ENCODE measurements around the gene SNCG.
"Not testable (repeated sequence)": the region's sequence is repeated elsewhere in the genome, so short reads cannot be mapped to it uniquely, and the experiment has no call there.

SNCG gene

DNA sequence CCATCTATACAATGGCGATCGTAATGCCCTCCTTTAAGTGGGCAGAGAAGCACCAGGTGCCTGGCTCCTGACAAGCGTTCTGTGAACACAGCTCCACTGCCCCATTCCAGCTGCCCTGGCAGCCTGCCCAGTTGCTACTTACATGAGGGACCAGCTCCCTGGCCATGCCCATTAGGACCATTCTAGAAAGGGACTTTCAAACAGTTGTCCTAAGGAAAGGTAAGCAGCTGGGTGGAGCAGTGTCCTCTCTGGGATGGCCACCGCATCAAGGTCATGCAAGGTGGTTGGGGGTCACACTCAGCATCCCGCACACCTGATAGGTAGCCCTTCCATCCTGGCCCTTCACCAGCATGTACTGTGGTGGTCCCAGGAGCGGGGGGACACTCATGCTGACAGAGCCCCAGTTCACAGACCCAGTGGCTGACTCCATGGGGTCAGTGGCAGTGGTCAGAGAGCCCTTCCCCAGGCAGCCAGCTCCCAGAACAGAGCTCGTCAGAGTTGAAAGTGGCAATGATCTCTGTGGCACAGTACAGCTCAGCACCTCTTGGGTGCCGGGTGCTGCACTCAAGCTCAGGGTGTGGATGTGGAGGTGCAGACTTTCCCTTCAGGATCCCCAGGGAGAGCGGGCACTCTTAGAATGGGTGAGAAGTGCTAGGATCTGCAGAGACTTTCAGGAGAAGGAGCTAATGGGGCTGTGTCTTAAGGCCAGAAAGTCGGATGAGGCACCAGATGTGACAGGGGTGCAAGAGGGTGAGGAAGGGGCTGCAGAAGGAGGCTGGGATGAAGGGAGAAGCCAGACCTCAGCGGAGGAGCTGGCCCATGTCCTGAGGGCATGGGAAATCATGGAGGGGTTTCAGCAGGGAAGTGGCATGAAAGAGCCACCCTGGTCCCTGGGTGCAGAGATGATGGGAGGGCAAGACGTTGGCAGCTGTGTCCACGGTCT lies 11.9 kb upstream of the SNCG start:
- Histone ChIP-seq H3K9me3 (ENCODE audit: low read length) (no peaks in the 10 kb centered on the region), H3K4me3 (ENCODE audit: low read depth in 1 of 2, low read length in 2 of 2) (peak overlapping the region in 1 of 2 donors; percentile 0), H3K4me1 (ENCODE audit: insufficient read depth, low read length) (peaks cover 9% of the 10 kb centered on the region), H3K36me3 (ENCODE audit: insufficient read depth, low read length) (no peaks in the 10 kb centered on the region), H3K9ac (ENCODE audit: low read length) (no peak overlapping the region), H3K27me3 (ENCODE audit: control insufficient read depth in 1 of 2, insufficient read depth in 2 of 2, low read length in 2 of 2) (peaks cover 0 to 19% of the 10 kb centered on the region in 2 donors), H3K27ac (ENCODE audit: low read depth, low read length) (no peak overlapping the region)

GRCh38 chr10:86947806-86948205 lies 10.6 kb upstream of the SNCG start:
- peaks cover 0 to 13% of the 10 kb centered on the region in 2 donors for H3K27me3 ChIP-seq (ENCODE audit: control insufficient read depth in 1 of 2, insufficient read depth in 2 of 2, low read length in 2 of 2)
- not testable (repeated sequence) for H3K9me3 ChIP-seq (ENCODE audit: low read length); H3K27ac ChIP-seq (ENCODE audit: low read depth, low read length); H3K4me1 ChIP-seq (ENCODE audit: insufficient read depth, low read length); H3K9ac ChIP-seq (ENCODE audit: low read length); H3K36me3 ChIP-seq (ENCODE audit: insufficient read depth, low read length); H3K4me3 ChIP-seq (ENCODE audit: low read depth in 1 of 2, low read length in 2 of 2)

GRCh38 chr10:86950349-86950748 lies 8.1 kb upstream of the SNCG start:
- Histone ChIP-seq H3K27me3 (ENCODE audit: control insufficient read depth in 1 of 2, insufficient read depth in 2 of 2, low read length in 2 of 2) (peaks cover 0 to 13% of the 10 kb centered on the region in 2 donors), H3K27ac (ENCODE audit: low read depth, low read length) (no peak overlapping the region), H3K36me3 (ENCODE audit: insufficient read depth, low read length) (no peaks in the 10 kb centered on the region), H3K9me3 (ENCODE audit: low read length) (no peaks in the 10 kb centered on the region), H3K9ac (ENCODE audit: low read length) (no peak overlapping the region), H3K4me3 (ENCODE audit: low read depth in 1 of 2, low read length in 2 of 2) (no peak overlapping the region), H3K4me1 (ENCODE audit: insufficient read depth, low read length) (peaks cover 20% of the 10 kb centered on the region)

GRCh38 chr10:86951184-86951761 lies 7.1 kb upstream of the SNCG start:
- no peaks in the 10 kb centered on the region for H3K9me3 ChIP-seq (ENCODE audit: low read length)
- H3K27ac ChIP-seq (ENCODE audit: low read depth, low read length) = no peak overlapping the region
- H3K4me1 ChIP-seq (ENCODE audit: insufficient read depth, low read length) = peaks cover 11% of the 10 kb centered on the region
- H3K36me3 ChIP-seq (ENCODE audit: insufficient read depth, low read length) = no peaks in the 10 kb centered on the region
- peaks cover 0 to 7% of the 10 kb centered on the region in 2 donors for H3K27me3 ChIP-seq (ENCODE audit: control insufficient read depth in 1 of 2, insufficient read depth in 2 of 2, low read length in 2 of 2)
- H3K4me3 ChIP-seq (ENCODE audit: low read depth in 1 of 2, low read length in 2 of 2) = no peak overlapping the region
- no peak overlapping the region for H3K9ac ChIP-seq (ENCODE audit: low read length)

GRCh38 chr10:86952106-86952505 lies 6.3 kb upstream of the SNCG start:
- Histone ChIP-seq H3K27ac (ENCODE audit: low read depth, low read length) (no peak overlapping the region), H3K27me3 (ENCODE audit: control insufficient read depth in 1 of 2, insufficient read depth in 2 of 2, low read length in 2 of 2) (no peaks in the 10 kb centered on the region), H3K4me3 (ENCODE audit: low read depth in 1 of 2, low read length in 2 of 2) (no peak overlapping the region), H3K9me3 (ENCODE audit: low read length) (no peaks in the 10 kb centered on the region), H3K36me3 (ENCODE audit: insufficient read depth, low read length) (no peaks in the 10 kb centered on the region), H3K9ac (ENCODE audit: low read length) (no peak overlapping the region), H3K4me1 (ENCODE audit: insufficient read depth, low read length) (peaks cover 11% of the 10 kb centered on the region)

DNA sequence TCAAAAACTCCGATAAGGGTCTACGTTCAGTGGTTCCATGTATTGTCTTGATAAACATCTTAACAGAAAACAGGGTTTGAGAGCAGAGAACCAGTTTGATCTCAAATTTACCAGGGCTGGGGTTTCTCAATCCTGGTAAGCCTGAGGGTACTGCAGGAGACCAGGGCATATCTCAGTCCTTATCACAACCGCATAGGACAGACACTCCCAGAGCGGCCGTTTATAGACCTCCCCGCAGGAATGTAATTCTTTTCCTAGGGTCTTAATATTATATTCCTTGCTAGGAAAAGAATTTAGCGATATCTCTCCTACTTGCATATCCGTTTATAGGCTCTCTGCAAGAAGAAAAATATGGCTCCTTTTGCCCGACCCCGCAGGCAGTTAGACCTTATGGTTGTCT lies 5.7 kb upstream of the SNCG start:
- H3K9me3 ChIP-seq (ENCODE audit: low read length); H3K9ac ChIP-seq (ENCODE audit: low read length); H3K27me3 ChIP-seq (ENCODE audit: control insufficient read depth in 1 of 2, insufficient read depth in 2 of 2, low read length in 2 of 2); H3K4me3 ChIP-seq (ENCODE audit: low read depth in 1 of 2, low read length in 2 of 2); H3K27ac ChIP-seq (ENCODE audit: low read depth, low read length); H3K36me3 ChIP-seq (ENCODE audit: insufficient read depth, low read length): not testable (repeated sequence)
- H3K4me1 ChIP-seq (ENCODE audit: insufficient read depth, low read length) = peaks cover 11% of the 10 kb centered on the region

DNA sequence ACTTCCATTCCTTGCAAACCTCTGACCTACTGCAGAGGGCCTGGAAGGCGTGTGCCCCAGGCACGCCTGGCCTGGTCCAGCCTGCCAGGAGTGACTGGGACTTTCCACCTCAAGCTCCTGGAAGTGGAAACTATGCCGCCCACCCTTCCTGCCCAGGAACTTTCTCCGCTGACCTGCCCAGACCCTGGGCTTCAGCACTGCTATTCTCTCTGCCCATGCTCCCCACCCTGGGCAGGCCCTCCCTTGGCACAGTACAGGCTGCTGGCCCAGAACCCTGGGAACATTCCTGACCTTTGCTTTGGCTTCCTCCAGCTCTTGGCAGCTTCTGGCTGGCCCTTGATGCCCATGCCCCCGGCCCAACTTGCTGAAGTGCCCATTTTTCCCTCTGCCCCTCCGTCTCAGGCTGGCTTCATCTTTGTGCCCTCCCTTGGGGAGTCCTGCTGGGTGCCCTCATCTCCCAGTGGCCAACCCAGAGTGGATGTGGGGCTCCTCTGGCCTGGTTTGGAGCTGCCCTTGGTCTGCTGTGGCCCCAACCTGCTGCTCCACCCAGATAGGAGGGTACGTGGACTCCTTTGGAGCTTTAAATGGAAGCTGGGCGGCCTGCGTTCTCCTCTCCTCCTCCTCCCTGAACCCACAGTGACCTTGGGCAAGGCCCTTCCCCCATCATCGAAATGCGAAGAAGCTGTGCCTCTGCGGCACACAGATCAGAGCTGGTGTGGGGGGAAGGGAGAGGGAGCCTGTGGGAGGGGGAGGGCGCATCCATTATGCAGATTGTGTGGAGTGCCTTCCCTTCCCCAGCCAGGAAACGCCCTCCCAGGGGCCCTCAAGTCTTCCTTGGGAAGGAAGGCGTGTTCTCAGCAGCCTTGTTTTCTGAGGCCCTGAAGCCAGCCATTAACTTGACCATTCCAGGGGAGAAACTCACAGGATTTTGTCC lies 4.4 kb upstream of the SNCG start:
- Histone ChIP-seq H3K27me3 (ENCODE audit: control insufficient read depth in 1 of 2, insufficient read depth in 2 of 2, low read length in 2 of 2) (peaks cover 0 to 3% of the 10 kb centered on the region in 2 donors), H3K4me1 (ENCODE audit: insufficient read depth, low read length) (peaks cover 11% of the 10 kb centered on the region), H3K9ac (ENCODE audit: low read length) (no peak overlapping the region), H3K4me3 (ENCODE audit: low read depth in 1 of 2, low read length in 2 of 2) (no peak overlapping the region), H3K36me3 (ENCODE audit: insufficient read depth, low read length) (no peaks in the 10 kb centered on the region), H3K27ac (ENCODE audit: low read depth, low read length) (no peak overlapping the region), H3K9me3 (ENCODE audit: low read length) (no peaks in the 10 kb centered on the region)

GRCh38 chr10:86954681-86955500 lies 3.5 kb upstream of the SNCG start:
- H3K36me3 ChIP-seq (ENCODE audit: insufficient read depth, low read length) = no peaks in the 10 kb centered on the region
- peak overlapping the region in 1 of 2 donors; percentile 14 for H3K4me3 ChIP-seq (ENCODE audit: low read depth in 1 of 2, low read length in 2 of 2)
- peaks cover 0 to 11% of the 10 kb centered on the region in 2 donors for H3K27me3 ChIP-seq (ENCODE audit: control insufficient read depth in 1 of 2, insufficient read depth in 2 of 2, low read length in 2 of 2)
- no peak overlapping the region for H3K9ac ChIP-seq (ENCODE audit: low read length)
- H3K27ac ChIP-seq (ENCODE audit: low read depth, low read length) = no peak overlapping the region
- H3K9me3 ChIP-seq (ENCODE audit: low read length) = no peaks in the 10 kb centered on the region
- H3K4me1 ChIP-seq (ENCODE audit: insufficient read depth, low read length) = peaks cover 11% of the 10 kb centered on the region

DNA sequence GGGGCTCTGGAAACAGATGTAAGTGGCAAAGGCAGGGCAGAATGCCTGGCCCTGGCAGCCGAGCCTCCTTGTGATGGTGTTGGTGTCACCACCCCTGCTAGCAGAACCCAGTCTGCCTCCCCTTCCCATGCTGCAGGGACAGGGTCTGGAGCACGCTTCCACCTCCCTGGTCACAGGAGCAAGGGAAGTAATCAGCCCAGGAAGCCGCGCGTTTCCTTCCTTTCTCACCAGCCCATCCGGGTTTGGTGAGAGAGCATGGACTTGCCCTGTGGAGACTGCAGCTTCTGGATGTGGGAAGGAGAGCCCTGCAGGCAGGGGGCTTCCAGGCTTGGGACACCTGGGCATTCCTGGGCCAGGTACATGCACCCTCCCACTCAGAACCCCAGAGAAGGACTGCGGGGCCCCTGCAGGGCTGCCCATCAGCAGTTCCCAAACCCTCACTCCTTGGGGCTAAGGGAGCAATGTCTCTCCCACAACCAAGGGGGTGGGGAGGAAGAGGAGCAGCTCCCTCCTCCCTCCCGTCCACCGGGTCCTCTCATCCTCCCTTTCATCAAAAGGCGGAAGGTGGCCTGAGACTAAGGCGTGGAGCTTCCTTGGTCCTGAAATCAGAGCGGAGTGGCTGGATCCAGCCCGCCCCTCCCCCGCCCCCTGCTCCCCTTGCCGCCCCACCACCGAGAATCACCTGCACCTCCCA lies 2.8 kb upstream of the SNCG start:
- Histone ChIP-seq H3K36me3 (ENCODE audit: insufficient read depth, low read length) (no peaks in the 10 kb centered on the region), H3K4me3 (ENCODE audit: low read depth in 1 of 2, low read length in 2 of 2) (peak overlapping the region; percentile 14 to 23), H3K27ac (ENCODE audit: low read depth, low read length) (no peak overlapping the region), H3K9ac (ENCODE audit: low read length) (no peak overlapping the region), H3K4me1 (ENCODE audit: insufficient read depth, low read length) (peaks cover 11% of the 10 kb centered on the region), H3K9me3 (ENCODE audit: low read length) (no peaks in the 10 kb centered on the region), H3K27me3 (ENCODE audit: control insufficient read depth in 1 of 2, insufficient read depth in 2 of 2, low read length in 2 of 2) (peaks cover 0 to 15% of the 10 kb centered on the region in 2 donors)

- Histone ChIP-seq H3K27me3 (ENCODE audit: control insufficient read depth in 1 of 2, insufficient read depth in 2 of 2, low read length in 2 of 2) (peaks cover 0 to 15% of the 10 kb centered on the region in 2 donors), H3K9ac (ENCODE audit: low read length) (no peak overlapping the region), H3K36me3 (ENCODE audit: insufficient read depth, low read length) (no peaks in the 10 kb centered on the region), H3K27ac (ENCODE audit: low read depth, low read length) (no peak overlapping the region), H3K4me1 (ENCODE audit: insufficient read depth, low read length) (peaks cover 11% of the 10 kb centered on the region), H3K9me3 (ENCODE audit: low read length) (no peaks in the 10 kb centered on the region), H3K4me3 (ENCODE audit: low read depth in 1 of 2, low read length in 2 of 2) (no peak overlapping the region)
These were observed 2.1 kb upstream of the SNCG start for GRCh38 chr10:86956195-86956847.
